CD4-positive, alpha-beta T cell treated with Interleukin-2 at 100 ng/mL for 4 hours (primary cell): ENCODE results near the gene PPP1CA.

Experiments used
- DNase-seq: peaks from one replicate; pipeline ENCODE4 v3.0.0-alpha.2; 2020; ENCODE audit warnings: low spot score

The PPP1CA gene

GRCh38 chr11:67351275-67352005, 50.2 kb downstream of the PPP1CA start:
- peak; percentile 73 for DNase-seq

- DNase-seq, result no peak
These were observed 51.7 kb downstream of the PPP1CA start for GRCh38 chr11:67349928-67350465.

- DNase-seq, result no peak
These were observed 52.2 kb downstream of the PPP1CA start for GRCh38 chr11:67349457-67349856.

GRCh38 chr11:67349036-67349435, 52.6 kb downstream of the PPP1CA start:
- no peak for DNase-seq
